HG03159 (cell line): Measurements from ENCODE around the gene TOX2.

Experiments used
- ATAC-seq: cut with Tn5 transposase; IDR thresholded peaks from one replicate; pipeline ENCODE4 v1.9.1; 2021; ENCODE audit warnings: mild to moderate bottlenecking, moderate library complexity; ENCODE audit not compliant: unreplicated experiment

The TOX2 gene

DNA sequence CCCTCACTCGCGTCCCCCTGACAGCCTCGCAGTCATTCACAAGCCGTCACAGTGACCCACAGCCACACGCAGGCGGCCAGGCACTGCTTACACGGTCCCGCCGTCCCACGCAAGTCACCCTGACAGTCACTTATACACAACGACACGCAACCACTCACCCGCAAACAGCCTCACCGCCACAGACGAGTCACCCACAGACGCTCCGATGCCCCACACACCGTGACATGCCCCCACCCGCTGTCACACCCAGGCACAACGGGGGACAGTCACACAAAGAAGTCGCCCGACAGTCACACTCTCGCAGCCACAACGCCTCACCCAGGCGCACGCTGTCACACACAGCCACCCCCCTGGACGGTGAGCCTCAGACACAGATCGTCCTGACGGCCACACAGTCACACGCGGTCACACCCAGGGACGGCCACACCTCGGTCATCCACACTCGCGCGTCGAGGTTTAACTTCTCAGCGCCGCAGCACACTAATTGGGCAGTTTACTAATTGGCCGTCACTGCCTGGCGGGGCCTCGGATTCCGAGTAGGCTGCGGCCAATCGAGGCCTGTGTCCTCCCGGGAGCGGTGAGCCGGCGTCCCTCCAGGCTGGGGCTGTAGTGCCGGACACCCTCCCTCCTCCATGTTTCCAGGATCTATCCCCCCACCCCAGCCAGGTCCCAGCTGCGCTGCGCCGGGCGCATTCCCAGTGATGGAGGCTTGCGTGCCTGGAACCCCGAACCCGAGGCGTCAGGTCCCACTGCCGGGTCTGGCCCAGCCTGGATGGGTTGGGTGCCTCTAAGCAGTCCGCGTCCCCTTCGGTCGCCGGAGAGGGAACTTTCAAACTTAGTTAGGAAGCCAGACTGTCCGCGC is 790 bp downstream of the TOX2 start:
- peak; percentile 21 for ATAC-seq

DNA sequence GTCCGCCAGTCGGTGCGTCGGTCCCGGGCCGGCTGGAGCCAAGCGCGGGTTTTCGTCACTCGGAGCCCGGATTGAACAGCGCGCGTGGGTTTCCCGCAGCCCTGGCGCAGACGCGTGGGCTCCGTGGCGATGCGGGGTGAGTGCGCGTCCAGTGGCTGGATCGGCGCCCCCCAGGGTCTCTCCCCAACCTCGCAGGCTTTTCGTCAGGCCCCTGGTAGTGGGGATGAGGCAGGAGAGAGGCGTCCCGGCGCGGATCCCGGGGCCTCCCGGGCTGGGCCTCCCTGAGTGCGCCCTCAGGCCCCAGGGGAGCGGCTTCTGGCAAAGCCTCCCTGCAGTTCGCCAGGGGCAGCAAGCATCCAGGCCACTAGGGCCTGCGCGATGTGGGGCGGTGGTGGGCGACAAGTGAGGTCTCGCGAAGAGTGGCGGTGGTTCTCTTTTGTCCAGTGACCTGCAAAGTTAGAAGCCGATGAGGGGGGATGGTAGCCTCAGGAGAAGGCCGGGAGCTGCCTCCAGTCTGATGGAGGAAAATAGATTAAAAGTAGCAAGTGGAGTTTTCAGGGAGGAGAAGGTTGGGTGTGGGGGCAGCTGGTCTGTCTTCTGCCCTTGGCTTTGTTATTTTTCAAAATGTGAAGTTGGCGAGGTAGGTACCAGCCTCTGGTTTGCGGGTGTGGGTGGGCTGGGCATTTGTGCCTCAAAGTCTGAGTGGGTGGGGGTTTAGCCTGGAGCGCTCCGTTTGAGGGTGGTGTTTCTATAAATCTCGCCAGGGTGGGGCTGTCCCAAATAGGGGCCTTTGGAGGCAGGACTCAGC is 1.6 kb downstream of the TOX2 start:
- no peak for ATAC-seq

DNA sequence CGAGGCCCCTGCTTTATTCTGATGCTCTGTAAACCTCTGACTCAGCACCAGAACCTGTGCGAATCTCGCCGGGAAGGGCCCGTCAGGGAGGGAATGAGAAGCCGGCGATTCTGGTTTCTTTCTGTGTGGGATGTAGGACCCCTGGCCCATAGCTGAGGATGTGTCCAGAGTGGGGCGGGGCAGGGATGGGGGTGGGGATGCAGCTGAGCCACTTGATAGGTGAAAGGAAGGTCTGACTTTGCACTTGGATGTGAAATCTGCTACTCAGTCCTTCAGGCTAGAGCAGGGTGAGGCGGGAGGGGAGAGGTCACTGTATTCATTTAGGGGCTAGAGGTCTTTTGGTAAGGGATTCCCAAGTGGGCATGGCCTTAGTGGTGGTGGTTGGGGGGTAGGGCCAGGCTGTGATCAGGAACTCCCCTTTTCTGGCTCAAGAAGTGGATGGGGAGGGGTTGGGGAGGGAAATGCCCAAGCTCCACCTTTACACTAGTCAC is 2.3 kb downstream of the TOX2 start:
- no peak for ATAC-seq

DNA sequence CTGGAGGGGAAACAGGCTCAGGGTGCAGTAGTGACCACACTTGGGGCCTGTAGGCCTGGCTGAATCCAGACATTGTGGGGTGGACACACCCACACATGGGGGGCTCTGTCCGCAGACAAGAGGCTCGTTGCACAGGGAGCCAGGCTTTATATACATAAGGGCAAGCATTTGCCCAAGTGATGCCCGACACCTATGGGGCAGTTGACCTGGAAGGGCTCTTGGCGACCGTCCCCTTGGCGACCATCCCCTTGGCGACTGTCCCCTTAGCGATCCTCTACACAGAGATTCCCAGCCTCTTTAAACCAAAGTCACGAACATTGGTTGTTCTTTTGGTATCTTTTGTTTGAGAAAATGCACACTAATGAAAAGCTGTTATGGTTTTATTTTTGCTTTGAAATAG is 2.7 kb downstream of the TOX2 start:
- ATAC-seq: no peak

DNA sequence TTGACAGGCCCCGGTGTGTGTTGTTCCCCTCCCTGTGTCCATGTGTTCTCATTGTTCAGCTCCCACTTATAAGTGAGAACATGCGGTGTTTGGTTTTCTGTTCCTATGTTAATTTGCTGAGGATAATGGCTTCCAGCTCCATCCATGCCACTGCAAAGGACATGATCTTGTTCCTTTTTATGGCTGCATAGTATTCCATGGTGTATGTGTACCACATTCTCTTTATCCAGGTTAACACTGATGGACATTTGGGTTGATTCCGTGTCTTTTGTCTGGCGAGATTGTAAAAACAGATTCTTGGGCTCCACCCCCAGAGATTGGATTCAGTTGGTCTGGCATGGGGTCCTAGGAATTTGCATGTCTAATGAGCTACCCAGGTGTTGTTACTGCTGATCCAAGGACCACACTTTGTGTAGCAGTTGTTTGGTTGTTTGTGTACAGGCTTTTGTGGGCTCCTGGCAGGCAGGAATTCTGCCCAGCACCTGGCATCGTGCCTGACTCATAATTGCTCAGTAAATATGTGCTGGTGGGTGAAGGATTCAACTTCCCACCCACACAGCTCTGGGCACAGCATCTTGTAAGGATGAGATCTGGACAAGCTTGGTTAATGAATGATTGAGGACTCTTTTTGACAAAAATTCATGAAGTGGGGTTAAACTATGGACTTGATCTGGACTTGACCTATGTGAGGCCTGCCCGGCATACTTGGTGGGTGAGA is 5.2 kb downstream of the TOX2 start:
- no peak for ATAC-seq

DNA sequence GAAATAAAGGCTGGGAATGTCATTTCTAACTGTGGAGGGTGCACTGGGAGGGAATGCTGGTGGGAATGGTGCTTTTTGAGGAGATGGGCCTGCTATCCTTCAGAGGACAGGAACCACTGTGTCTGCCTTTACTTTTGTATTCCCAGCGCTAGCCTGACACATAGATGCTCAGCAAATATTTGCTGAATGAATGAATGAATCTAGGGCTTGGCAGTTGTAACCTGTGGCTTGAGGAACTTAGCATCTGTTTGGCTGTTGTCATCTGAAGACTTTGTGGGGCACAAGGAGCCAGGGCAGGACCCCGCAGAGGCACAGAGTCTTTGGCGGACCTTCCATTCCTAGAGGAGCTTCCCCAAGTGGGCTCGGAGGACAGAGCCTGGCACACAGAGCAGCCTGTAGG is 6.1 kb downstream of the TOX2 start:
- no peak for ATAC-seq

DNA sequence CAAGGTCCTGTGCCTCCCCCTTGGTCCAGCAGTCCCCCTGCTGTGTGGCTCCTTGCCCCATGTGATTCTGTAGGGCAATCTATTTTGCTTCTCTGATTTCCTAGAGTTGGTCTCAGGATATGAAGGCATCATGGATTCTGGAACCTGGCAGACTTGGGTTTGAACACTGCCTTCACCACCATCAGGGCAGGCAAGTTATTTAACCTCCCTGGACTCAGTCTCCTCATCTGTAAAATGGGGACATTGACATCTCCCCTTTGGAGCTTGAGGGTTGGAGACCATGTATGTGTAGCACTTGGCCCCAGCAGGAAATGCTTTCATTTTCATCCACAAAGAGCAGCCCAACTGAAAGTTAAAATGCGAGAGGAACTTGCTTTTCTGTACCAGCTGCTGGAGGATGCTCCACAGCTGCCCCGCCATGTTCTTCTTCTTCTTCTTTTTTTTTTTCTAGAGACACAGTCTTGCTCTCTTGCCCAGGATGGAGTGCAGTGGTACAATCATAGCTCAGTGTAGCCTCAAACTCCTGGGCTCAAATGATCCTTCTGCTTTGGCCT is 6.7 kb downstream of the TOX2 start:
- ATAC-seq: no peak

DNA sequence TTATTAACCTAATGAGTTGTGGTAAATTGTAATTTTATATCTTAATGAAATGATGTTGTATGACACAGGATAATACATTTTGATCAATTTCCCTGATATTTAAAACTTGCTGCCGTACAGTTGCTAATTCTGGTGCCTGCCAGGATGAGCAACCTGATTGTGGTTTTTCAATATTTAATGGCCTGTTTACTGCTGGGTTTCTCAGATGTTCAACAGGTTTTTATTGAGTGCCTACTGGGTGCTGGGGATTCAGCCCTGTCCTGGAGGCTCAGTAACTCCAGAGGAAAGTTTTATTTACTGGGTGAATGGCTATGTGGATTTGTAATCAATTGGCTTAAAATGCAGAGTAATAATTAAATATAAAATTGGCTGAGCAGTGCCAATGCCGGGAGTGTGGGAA is 8.0 kb downstream of the TOX2 start:
- no peak for ATAC-seq

DNA sequence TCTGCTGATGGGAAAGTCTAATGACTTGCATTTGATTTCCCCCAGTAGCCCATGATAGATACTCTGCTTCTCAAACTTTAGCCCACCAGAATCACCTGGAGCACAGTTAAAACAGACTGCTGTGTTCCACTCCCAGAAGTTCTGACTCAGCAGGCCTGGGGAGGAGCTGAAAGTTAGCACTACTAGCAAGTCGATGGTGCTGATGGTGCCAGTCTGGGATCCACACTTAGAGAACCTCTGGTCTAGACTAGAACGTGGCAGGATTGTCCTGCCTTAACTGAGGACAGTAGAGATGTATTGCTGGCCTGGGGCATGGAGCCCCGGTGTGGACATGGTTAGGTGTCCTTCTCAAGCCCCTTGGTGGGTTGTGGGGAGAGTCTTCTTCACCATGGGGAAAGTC is 8.7 kb downstream of the TOX2 start:
- no peak for ATAC-seq

DNA sequence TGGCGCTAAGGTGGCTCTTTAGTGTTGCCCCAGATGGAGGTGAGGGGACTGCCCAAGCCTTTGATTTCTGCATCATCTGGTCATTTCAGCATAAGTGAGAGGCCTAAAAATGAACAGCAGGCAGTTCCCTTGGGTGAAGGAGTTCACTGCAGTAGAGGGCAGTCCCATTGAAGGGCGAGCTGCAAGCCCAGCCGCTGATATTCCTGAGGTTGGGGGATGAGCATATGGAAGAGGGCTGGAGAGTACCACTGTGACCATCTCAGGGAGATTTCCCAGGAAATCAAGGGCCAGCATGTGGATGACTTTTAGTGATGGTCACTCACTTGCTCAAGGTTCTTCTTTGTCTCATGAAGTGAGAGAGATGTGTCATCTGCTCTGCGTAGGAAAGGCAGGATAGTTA is 9.3 kb downstream of the TOX2 start:
- ATAC-seq: no peak

DNA sequence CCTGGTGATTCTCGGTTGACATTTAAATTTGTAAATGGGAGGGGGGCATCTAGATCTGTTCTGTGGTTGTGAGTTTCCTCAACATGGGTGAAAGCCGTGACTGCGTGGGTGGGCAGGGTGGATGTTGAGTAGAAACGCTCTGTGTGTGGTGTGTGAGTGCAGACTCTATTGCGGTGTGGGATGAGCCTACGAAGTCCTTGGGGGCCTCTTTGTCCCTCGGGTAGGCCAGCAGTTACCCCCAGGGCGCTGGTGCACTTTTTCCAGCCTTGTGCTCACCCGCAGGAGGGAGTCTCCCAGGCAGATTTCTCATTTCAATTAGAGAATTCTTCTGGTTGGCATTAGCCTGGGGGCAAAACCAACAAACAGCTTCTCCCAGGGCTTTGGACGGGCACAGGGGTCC is 10.6 kb downstream of the TOX2 start:
- no peak for ATAC-seq

DNA sequence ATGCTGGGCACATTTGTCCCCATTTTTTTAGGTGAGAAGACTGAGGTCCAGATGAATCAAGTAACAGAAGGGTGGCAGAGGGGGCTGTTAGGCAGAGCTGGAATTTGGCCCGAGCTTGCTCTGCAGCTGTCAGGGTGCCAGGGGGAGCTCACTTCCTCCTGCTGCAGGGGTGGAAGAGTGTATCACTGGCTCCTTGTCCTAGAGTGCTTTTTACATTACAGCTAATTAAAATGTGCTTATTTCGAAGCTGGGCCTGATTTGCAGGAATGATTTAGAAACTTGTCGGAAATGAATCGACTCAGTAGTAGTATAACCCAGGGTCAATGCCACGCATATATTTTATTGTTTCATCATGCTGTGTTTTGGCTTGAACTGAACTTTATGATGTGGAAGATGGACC is 11.1 kb downstream of the TOX2 start:
- ATAC-seq: no peak

DNA sequence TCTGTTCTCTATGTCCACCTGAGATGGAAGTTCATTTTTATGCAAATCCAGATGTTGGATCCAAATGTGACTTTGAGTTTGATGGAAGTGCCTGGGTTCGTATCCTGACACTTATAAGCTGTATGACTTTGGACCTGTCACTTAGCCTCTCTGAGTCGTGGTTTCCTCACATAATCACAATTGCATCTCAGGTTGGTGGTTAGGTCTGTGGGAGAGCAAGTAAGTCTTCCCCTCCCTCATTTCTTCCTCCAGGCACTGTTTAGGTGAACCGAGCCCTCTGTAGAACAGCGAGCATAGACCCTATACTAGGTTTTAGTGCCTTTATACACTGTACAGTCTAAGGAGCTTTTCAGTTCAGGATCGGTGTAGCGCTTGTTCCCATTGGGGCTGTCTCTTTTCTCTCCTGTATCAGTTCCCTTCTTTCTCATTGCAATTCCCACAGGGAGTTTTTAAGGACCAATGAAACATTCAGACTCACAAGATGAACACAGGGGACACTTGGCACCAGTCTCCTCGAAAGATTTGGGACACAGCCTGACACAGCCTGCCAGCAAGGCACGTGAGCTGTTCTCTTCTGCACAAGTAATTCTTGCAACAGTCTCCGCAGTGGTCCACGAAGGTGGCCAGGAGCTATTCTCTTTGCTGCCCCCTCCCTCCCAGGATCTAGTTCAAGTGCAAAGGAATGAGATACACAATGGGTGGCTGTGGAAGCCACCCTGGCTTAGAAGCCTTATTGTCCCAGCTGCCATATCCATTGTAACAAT is 11.8 kb downstream of the TOX2 start:
- no peak for ATAC-seq

DNA sequence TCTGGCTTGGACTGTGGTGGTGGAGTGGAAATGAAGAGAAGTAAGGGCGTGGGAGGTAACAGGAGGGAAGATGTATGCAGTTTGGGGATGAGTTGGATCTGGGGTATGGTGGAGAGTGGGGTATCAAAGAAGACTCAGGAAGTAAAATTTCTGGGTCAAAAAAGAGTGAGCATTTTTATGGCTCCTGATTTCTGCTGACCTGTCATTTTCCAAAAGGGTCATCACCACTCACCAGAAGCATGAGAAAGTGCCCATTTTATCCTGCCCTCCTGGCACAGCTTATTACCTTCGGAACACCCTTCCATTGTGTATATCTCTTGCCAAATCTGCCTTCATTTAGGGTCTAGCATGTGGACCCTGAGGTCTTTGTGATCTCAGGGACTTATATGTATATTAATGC is 17.3 kb downstream of the TOX2 start:
- ATAC-seq: no peak

DNA sequence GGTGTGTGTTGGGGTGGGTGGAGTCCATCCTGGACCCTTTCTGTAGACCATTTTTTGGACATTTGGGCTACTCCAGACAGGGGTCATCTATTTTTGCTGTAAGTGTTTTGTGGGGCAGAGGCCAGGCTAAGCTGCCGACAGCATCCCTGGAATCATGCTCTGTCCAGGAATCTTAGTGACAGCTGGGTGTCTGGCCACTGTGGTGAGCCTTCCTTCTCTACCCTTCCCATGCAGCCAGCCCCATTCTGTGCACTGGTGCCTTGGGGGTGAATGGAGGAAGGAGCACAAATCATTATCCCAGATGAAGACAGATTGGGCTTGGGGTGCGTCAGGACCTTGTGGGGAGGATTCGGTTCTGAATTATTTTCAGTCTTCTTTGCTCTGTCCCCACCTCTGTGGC is 20.2 kb downstream of the TOX2 start:
- no peak for ATAC-seq

DNA sequence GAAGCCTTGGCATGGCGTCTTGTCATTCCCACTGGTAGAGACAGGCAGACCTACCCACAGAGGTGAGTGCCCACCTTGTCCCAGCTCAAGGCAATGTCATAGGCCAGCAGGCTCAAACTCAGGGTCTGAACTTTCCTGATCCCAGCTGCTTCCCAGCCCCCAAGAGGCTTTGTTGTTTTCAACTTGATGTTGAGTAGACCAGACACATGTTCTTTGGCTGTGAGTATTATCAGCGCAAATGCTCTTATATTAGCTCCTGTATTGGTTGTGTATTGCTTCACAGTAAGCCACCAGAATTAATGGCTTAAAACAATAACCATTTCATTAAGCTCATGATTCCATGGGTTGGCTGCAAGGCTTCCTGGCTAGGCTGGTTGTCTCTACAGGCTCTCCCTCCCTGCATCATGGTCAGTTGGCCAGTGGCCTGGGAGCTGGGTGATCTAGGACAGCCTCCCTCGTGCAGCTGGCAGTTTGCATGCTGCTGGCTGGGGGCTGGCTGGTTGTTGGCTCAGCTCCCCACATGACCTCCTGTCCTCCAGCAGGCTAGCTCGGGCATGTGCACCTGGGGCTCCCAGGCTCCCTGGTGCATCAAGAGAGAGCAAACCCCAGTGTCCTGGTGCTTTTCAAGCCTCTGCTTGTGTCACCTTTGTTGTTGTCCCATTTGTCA is 21.6 kb downstream of the TOX2 start:
- no peak for ATAC-seq

DNA sequence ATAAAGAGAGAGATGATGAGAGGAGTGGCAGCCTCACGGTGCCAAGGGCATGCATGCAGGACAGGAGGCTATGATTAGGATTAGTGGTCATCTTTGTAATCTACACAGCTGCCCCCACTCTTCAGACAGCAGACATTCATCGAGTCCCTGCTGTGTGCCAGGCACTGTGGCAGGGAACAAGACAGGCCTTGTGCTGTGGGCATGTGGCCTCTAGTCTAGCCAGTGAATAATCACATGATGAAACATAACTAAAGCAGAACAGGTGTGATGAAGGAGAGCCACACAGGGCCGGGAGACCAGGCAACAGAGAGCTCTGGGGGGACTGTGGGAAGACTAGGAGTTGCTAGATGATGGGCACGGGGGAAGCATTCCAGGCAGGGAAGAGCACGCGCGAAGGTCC is 22.2 kb downstream of the TOX2 start:
- no peak for ATAC-seq

DNA sequence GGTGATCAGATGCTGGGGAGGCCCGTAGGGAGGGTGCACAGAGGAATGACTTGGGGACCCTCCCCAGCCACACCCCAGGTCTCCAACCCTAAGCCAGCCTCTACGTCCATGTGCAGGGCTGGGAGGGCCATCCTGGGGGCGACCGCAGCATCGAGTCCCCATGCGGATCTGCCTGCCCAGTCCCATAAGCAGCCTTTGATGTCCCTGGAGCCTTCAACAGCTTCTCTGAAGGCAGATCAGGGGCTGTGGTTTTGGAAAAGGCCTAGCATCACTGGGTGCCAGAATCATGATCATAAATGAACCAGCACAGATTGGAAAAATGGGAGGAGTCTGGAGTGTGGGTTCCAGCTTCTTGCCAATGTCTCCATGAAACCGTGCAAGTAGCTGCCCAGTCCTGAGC is 22.9 kb downstream of the TOX2 start:
- no peak for ATAC-seq

DNA sequence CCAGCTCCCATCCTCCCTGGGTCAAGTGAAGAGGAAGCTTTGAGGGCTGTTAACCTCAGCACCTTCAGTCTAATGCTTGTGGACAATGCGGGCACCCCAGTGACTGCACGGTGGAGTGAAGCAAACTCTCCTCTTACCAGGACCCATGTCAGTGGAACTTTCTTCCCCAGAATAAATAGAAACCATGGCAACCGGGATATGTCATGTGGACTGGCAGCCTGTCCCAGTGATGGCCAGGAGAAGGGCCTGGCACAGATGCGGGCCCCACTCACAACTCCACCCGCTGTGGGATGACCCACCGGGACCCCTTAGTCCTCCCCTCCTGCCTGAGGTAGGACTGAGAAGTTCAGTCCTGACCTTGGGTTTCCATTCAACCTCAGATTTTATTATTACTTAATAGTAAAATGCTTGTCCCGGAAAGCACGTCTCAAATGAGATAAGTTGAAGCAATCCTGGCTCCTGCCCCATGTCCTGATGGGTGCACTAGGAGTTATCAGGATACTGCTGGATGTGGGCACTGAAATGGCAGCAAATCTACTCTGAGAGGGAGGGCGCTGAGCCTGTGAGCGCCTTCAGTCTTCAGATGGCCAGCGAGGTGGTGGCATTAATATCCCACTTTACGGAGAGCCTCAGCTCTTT is 23.5 kb downstream of the TOX2 start:
- no peak for ATAC-seq
